ENCODE measurements around the gene DROSHA. TPM values are rescaled to one million over a fixed set of nuclear protein-coding genes. Genes with fewer than 3 reads are reported as not detected.
A peak's percentile ranks its signal among the peaks of the same experiment; 100 is the strongest.

The DROSHA gene
- total and polyA plus RNA-seq, 2 of the 8 experiments (the other 6 are each of a cell fraction or from before 2014, with no cell fraction given) = 65.9 to 122 TPM

DNA sequence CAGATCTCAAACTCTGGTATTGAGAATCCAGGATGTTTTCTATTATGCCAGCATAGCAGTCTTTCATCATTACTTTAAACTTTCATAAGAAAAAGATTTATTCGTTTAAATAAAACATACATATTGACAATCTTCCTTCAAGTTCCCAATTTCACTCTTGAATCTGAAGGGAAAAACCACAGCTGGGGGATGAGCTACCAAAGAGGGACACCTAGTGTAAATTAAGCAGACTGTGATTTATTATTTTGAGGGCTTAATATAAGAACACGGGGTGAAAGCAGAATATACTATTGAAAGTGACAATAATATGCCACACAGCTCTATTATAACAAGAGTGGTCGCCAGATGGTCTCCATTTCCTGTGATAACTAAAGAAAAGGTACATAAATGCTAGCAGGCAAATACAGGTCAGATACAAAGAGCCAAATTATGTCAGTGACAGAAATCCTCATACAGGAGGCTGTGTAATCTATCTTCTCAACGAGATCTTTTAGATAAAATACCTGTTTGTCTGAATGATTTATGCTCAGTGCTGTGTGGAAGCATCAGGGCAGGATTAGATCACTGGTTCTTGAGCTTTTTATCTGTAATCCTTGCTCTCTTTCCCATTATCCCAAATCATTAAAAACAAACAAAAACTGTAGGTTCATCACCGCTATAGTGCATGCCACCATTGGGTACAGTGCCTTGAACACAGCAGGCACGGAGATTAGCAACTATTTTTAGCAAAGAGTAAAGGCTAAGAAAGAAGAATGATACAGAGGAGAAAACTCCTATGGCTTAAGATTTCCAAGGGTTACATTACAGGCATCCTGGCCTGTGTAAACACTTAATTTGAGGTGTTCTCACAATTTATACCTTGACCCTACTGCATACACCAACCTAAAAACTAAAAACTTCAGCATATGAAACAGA is 116.6 kb downstream of the DROSHA start:
- WGBS, 2 experiments (ENCODE audit: extremely low coverage in 1 of 2, insufficient coverage in 1 of 2, insufficient read length in 1 of 2, insufficient replicate concordance in 2 of 2, low coverage in 1 of 2, low lambda C conversion rate in 2 of 2, missing lambda C conversion rate in 1 of 2) = 93% methylated on average over 6 of the region's 6 CpGs; no CpG with 5 or more reads in 1 of the 2 experiments
- no peaks in the 10 kb centered on the region; the same call in 1 of the 2 replicates for H3K79me1 ChIP-seq (ENCODE audit: low read depth, low read length)
- H3K9ac ChIP-seq (replicated peaks in 1 of 4; ENCODE audit: extremely low read depth in 1 of 4, low read depth in 3 of 4, low read length in 3 of 4) = no peak overlapping the region
- no peak overlapping the region for H3K4me3 ChIP-seq (ENCODE audit: extremely low read depth in 1 of 4, insufficient read depth in 2 of 4, low read depth in 3 of 4, low read length in 4 of 4)
- no peak overlapping the region for H4K8ac ChIP-seq (ENCODE audit: extremely low read depth, insufficient read depth, low read length)
- no peak for FAIRE-seq
- no peak overlapping the region for H3K27ac ChIP-seq (ENCODE audit: low read depth, low read length)
- no peak overlapping the region for H2BK5ac ChIP-seq (ENCODE audit: low read depth, low read length)
- no peak for DNase-seq (ENCODE audit: low read depth in 1 of 2, low spot score in 2 of 2)
- H4K5ac ChIP-seq (ENCODE audit: insufficient read length, low read depth, low read length) = no peak overlapping the region
- no peak overlapping the region for H2BK20ac ChIP-seq (ENCODE audit: low read length)
- no peaks in the 10 kb centered on the region for H3K27me3 ChIP-seq (replicated peaks in 1 of 4; ENCODE audit: control insufficient read depth in 3 of 4, extremely low read depth in 1 of 4, insufficient read depth in 3 of 4, low read length in 3 of 4)
- no peak overlapping the region for H2AK5ac ChIP-seq (ENCODE audit: low read depth, low read length)
- H3K9me3 ChIP-seq (ENCODE audit: insufficient read depth in 2 of 2, low read depth in 1 of 2, low read length in 1 of 2) = no peaks in the 10 kb centered on the region
- no peak overlapping the region for H2BK120ac ChIP-seq (replicated peaks; ENCODE audit: low read depth, low read length)
- no peak overlapping the region for H2AFZ ChIP-seq (ENCODE audit: low read length)
- H3K14ac ChIP-seq (ENCODE audit: insufficient read length) = no peak overlapping the region
- H3K79me2 ChIP-seq (ENCODE audit: control insufficient read depth in 1 of 2, insufficient read depth in 2 of 2, low read length in 2 of 2) = no peaks in the 10 kb centered on the region
- H2BK12ac ChIP-seq (ENCODE audit: low read depth, low read length) = no peak overlapping the region
- no peak overlapping the region for H3K23ac ChIP-seq (ENCODE audit: insufficient read length)
- no peak overlapping the region for H4K91ac ChIP-seq (replicated peaks; ENCODE audit: insufficient read length, low read length)
- ChIA-PET POLR2A (ENCODE audit: partially characterized antibody) (no interaction called here), CTCF (ENCODE audit: partially characterized antibody) (interaction anchor here (1.0 kb wide), 1 partner anchor 124 kb away, joined by 3 read pairs; no protein-coding TSS in a partner anchor)
- no peak overlapping the region for H3K18ac ChIP-seq (ENCODE audit: extremely low read depth, low read length)
- TF ChIP-seq ASH2L (IDR thresholded peaks at IDR 0.05; ENCODE audit: low read length) = no peak
- peak in 1 of 2 experiments; percentile 21; a peak in 1 of 4 replicates for TF ChIP-seq RAD21 (IDR thresholded peaks at IDR 0.05 in 1 of 2, conservative IDR thresholded peaks at IDR 0.05 in 1 of 2; ENCODE audit: low read depth in 2 of 2, low read length in 2 of 2)
- H3K36me3 ChIP-seq (ENCODE audit: control insufficient read depth in 2 of 4, insufficient read depth in 4 of 4, low read length in 3 of 4) = peaks cover 0 to 41% (median 24%) of the 10 kb centered on the region in 4 experiments; a peak in 7 of 8 replicates
- H3K4me2 ChIP-seq (ENCODE audit: insufficient read depth in 1 of 2, low read depth in 2 of 2, low read length in 2 of 2) = no peak overlapping the region
- H4K20me1 ChIP-seq (replicated peaks in 1 of 2; ENCODE audit: control insufficient read depth in 1 of 2, insufficient read depth in 2 of 2, low read length in 2 of 2) = peaks cover 0 to 5% of the 10 kb centered on the region in 2 experiments
- H3K4ac ChIP-seq (replicated peaks; ENCODE audit: insufficient read length, low read depth, low read length) = no peak overlapping the region
- H3K4me1 ChIP-seq (replicated peaks in 1 of 4; ENCODE audit: control insufficient read depth in 3 of 4, insufficient read depth in 4 of 4, low read length in 3 of 4) = no peaks in the 10 kb centered on the region
- H3K56ac ChIP-seq (replicated peaks; ENCODE audit: insufficient read length, low read depth, low read length) = no peak overlapping the region
- no peak overlapping the region for H2BK15ac ChIP-seq (ENCODE audit: low read length)
- no peaks in the 10 kb centered on the region for H3K23me2 ChIP-seq (ENCODE audit: low read depth, low read length)

All from H1 (cell line).